ENCODE results near the gene GMPR2. TPM values are rescaled to one million over a fixed set of nuclear protein-coding genes. Genes with fewer than 3 reads are reported as not detected.

The GMPR2 gene
- total RNA-seq, 2 donors from 2014 or later, result 40.5 to 54.5 TPM

DNA sequence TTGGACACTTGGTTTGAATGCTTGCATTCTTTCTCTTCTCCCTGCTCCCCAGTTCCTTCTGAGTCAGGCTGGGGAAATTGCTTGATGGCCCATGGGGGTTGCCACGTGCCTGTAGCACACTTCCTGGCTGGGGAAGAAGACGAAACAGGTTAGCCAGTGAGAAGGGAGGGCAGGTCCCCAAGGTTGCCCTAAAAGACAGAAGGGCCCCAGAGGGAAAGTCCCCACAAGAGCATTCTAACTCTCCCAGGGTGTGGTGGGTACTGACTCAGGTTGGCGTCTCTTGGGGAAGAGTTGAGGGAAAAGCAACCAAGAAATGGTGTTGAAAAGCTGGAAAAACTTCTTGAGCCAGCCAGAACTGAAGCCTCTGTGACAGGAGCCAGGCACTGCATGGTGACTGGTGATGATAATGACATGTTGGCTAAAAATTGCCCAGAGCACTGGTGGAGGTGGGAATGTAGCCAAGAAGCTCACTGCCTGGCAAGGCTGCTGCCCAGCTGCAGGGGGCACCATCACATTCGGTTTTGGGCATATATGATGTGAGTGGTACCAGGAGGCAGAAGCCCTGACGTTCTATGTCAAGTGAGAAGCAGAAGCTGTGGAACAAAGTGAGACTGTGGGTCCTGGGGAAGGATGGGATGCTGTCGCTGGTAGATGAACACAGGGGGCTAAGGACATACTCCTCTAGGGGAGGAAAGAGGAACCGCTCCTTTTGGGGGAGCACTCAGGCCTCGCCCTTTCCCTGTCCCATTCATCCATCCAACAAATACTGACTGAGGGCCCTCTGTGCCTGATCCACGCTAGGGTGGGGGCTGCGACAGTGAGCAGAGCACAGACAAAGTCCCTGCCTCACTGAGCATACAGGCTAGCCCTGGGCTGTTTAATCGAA, 46.8 kb downstream of the GMPR2 start:
- Mint-ChIP-seq H3K27ac (peak overlapping the region in 1 of 2 donors; percentile 50), H3K27me3 (no peaks in the 10 kb centered on the region), H3K36me3 (no peaks in the 10 kb centered on the region), H3K4me3 (no peak overlapping the region), H3K9me3 (no peaks in the 10 kb centered on the region), H3K4me1 (ENCODE audit: low read depth in 2 of 2) (peaks cover 26 to 30% of the 10 kb centered on the region in 2 donors)
- peak in 1 of 2 donors; percentile 45 for ATAC-seq
- DNase-seq (ENCODE audit: low spot score), result no peak

DNA sequence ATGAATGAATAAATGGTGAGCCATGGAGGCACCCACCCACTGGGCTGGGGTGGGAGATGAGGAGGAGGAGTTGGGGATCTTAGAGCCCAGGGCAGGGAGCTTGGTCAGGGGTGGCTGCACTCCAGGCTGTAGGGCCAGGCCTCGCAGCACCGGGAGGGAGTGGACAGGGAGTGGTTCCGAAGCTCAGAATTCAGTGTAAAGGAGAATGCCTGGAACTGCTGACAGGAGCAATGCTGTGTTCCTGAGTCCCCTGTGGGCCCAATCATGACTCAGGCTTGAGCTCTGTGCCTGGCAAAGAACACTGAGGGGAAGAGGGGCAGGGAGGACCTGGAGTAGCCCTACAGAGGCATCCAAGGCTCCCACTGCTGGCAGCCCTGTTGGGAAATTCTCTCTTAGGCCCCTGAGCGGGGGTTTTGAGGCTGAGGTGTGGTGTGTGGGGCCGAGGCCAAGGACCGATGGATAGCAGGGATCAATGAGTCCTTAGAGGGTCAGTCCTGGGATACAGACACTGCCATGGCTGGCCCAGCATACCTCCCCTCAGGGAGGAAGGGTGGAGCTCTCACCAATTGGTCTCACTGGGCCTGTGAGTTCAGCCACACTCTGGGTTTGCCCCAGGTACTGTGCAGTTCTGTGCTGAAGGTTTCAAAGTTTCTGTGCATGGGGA, 48.2 kb downstream of the GMPR2 start:
- H3K4me3 Mint-ChIP-seq, result no peak overlapping the region
- DNase-seq (ENCODE audit: low spot score) (no peak), ATAC-seq (no peak)
- no peaks in the 10 kb centered on the region for H3K9me3 Mint-ChIP-seq
- H3K27ac Mint-ChIP-seq, result peak overlapping the region in 1 of 2 donors; percentile 30
- H3K27me3 Mint-ChIP-seq, result no peaks in the 10 kb centered on the region
- no peaks in the 10 kb centered on the region for H3K36me3 Mint-ChIP-seq
- H3K4me1 Mint-ChIP-seq (ENCODE audit: low read depth in 2 of 2), result peaks cover 26 to 30% of the 10 kb centered on the region in 2 donors

- no peak overlapping the region for H3K4me3 Mint-ChIP-seq
- H3K27me3 Mint-ChIP-seq, result no peaks in the 10 kb centered on the region
- H3K4me1 Mint-ChIP-seq (ENCODE audit: low read depth in 2 of 2), result peaks cover 26 to 29% of the 10 kb centered on the region in 2 donors
- ATAC-seq (no peak), DNase-seq (ENCODE audit: low spot score) (no peak)
- no peaks in the 10 kb centered on the region for H3K36me3 Mint-ChIP-seq
- no peaks in the 10 kb centered on the region for H3K9me3 Mint-ChIP-seq
- H3K27ac Mint-ChIP-seq, result no peak overlapping the region
These were observed 48.9 kb downstream of the GMPR2 start for GRCh38 chr14:24281636-24282035.

- Mint-ChIP-seq H3K9me3 (no peaks in the 10 kb centered on the region), H3K36me3 (no peaks in the 10 kb centered on the region), H3K27me3 (no peaks in the 10 kb centered on the region), H3K27ac (no peak overlapping the region), H3K4me3 (no peak overlapping the region), H3K4me1 (ENCODE audit: low read depth in 2 of 2) (peaks cover 24% of the 10 kb centered on the region in 2 donors)
- ATAC-seq (no peak), DNase-seq (ENCODE audit: low spot score) (no peak)
These were observed 50.0 kb downstream of the GMPR2 start for GRCh38 chr14:24282736-24283135.

DNA sequence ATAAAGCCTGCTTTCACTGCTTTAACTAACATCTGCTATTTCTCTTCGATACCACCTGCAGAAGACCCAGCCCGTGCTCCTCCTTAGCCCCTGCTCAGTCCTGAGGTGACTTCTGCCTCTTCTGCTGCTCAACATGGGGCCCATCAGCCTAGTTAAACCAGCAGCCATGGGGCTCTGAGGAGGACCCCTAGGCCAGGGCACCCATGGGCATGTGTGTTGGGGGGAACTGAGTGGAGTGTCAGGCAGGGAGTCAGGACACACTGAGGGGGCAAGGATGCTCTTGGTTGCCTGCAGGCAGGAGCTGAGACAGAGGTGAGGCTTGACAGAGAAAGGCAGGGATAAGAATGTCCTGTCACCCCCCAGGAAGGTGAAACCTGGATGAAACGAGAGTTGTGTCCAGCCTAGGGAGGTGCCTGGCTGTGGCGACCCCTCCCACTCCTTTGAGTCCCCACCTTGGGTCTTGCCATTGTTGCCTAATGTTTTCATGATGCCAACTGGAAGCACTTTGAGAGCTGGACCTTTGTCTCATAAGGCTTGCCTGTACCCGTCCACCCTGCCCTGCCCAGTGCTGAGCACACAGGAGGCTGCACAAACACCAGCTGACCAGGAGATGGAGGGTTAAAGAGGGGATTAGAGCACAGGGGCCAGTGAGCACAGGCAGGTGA, 51.2 kb downstream of the GMPR2 start:
- Mint-ChIP-seq H3K4me1 (ENCODE audit: low read depth in 2 of 2) (peaks cover 18 to 26% of the 10 kb centered on the region in 2 donors), H3K27ac (no peak overlapping the region), H3K27me3 (no peaks in the 10 kb centered on the region), H3K4me3 (no peak overlapping the region), H3K36me3 (no peaks in the 10 kb centered on the region), H3K9me3 (no peaks in the 10 kb centered on the region)
- no peak for DNase-seq (ENCODE audit: low spot score)
- no peak for ATAC-seq

DNA sequence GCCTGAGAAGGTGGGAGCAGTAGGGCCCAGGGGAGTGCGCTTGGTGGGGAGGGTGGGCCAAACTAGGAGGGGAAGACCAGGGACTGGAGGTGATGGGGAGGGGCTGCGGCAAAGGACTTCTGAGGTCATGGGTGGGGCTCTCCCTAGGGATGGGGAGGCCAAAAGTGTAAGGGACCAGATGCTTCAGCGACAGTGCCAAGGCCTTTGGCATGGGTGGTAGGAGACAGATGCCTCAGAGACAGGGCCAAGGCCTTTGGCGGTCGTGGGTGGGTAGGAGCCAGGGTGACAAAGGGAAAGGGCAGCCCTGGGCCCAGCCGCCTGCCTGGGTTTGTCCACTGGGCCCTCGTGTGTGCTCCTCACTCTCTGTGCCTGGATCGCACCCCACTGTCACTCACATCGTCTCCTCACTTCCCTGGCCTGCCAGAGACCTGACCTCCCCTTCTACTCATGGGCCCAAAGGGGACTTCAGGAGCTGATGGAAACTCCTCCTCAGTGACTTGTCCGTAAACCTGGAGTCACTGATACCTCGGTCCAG, 51.8 kb downstream of the GMPR2 start:
- H3K4me1 Mint-ChIP-seq (ENCODE audit: low read depth in 2 of 2), result peaks cover 15 to 25% of the 10 kb centered on the region in 2 donors
- H3K9me3 Mint-ChIP-seq, result no peaks in the 10 kb centered on the region
- ATAC-seq (peak in 1 of 2 donors; percentile 15), DNase-seq (ENCODE audit: low spot score) (no peak)
- H3K36me3 Mint-ChIP-seq, result no peaks in the 10 kb centered on the region
- no peak overlapping the region for H3K4me3 Mint-ChIP-seq
- H3K27ac Mint-ChIP-seq, result no peak overlapping the region
- no peaks in the 10 kb centered on the region for H3K27me3 Mint-ChIP-seq

DNA sequence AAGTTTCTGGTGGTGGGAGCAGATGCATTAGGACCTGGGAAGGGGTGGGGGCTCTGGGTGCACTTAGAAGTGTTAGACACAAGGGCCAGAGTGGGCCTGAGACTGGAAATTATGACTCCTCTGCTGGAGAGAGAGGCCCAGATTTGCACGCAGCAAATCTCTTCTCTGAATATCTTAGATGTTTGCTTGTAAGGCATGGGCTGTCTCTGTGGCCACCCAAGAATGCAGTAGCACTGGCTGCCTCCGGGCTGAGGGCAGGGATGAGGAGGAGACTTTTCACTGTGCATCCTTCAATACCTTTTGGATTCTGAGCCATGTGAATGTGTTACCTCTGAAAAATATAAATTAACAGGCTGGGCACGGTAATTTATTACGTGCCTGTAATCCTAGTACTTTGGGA, 52.6 kb downstream of the GMPR2 start:
- Mint-ChIP-seq H3K27ac (no peak overlapping the region), H3K9me3 (no peaks in the 10 kb centered on the region), H3K27me3 (no peaks in the 10 kb centered on the region), H3K36me3 (peaks cover 2% of the 10 kb centered on the region), H3K4me3 (no peak overlapping the region), H3K4me1 (ENCODE audit: low read depth in 2 of 2) (peaks cover 22 to 28% of the 10 kb centered on the region in 2 donors)
- ATAC-seq (no peak), DNase-seq (ENCODE audit: low spot score) (no peak)

DNA sequence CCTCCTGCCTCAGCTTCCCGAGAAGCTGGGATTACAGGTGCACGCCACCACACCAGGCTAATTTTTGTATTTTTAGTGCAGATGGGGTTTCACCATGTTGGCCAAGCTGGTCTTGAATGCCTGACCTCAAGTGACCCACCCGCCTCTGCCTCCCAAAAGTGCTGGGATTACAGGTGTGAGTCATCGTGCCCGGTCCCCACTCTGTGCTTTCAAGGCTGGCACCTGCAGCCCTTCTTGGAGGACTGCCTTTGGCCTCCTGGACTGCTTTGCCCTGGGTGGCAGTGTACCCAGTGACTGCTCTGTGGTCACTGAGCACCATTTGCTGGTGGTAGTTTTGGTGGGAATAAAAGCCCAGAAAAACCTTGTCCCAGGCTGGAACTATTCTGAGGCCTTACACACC, 54.3 kb downstream of the GMPR2 start:
- no peak overlapping the region for H3K4me3 Mint-ChIP-seq
- H3K4me1 Mint-ChIP-seq (ENCODE audit: low read depth in 2 of 2), result peaks cover 21 to 23% of the 10 kb centered on the region in 2 donors
- H3K27me3 Mint-ChIP-seq, result no peaks in the 10 kb centered on the region
- no peaks in the 10 kb centered on the region for H3K9me3 Mint-ChIP-seq
- ATAC-seq (no peak), DNase-seq (ENCODE audit: low spot score) (no peak)
- H3K27ac Mint-ChIP-seq, result no peak overlapping the region
- H3K36me3 Mint-ChIP-seq, result peaks cover 8% of the 10 kb centered on the region

Other genes starting within 250 kb of the GMPR2 start
- 10 to 100 TPM; 13.7 to 16.5 TPM for gene DHRS4L2, start 244.0 kb upstream of the GMPR2 start, total RNA-seq
- under 1 TPM; 0.10 to 0.50 TPM for gene CARMIL3, start 180.9 kb upstream of the GMPR2 start, total RNA-seq
- not detected for gene CPNE6, start 161.4 kb upstream of the GMPR2 start, total RNA-seq
- 10 to 100 TPM; 30.4 to 68.3 TPM for gene PCK2, start 138.6 kb upstream of the GMPR2 start, total RNA-seq
- gene DCAF11, start 118.2 kb upstream of the GMPR2 start, total RNA-seq, result 10 to 100 TPM; 87.4 to 96.1 TPM
- 1 to 10 TPM; 1.8 to 2.2 TPM for gene NRL, start 118.0 kb upstream of the GMPR2 start, total RNA-seq
- 1 to 10 TPM in 1 of 2 donors, under 1 TPM in 1; 0.67 to 1.8 TPM for gene FITM1, start 102.3 kb upstream of the GMPR2 start, total RNA-seq
- gene PSME1, start 96.7 kb upstream of the GMPR2 start, total RNA-seq, result 100 to 1,000 TPM; 237 to 406 TPM
- gene EMC9, start 91.3 kb upstream of the GMPR2 start, total RNA-seq, result 10 to 100 TPM; 28.7 to 37.5 TPM
- 100 to 1,000 TPM; 600 to 673 TPM for gene PSME2, start 86.3 kb upstream of the GMPR2 start, total RNA-seq
- gene RNF31, start 85.4 kb upstream of the GMPR2 start, total RNA-seq, result 100 to 1,000 TPM; 115 to 170 TPM
- gene IRF9, start 71.7 kb upstream of the GMPR2 start, total RNA-seq, result 100 to 1,000 TPM; 135 to 227 TPM
- 10 to 100 TPM; 52.1 to 85.9 TPM for gene REC8, start 60.8 kb upstream of the GMPR2 start, total RNA-seq
- 100 to 1,000 TPM in 1 of 2 donors, 10 to 100 TPM in 1; 52.8 to 145 TPM for gene IPO4, start 44.1 kb upstream of the GMPR2 start, total RNA-seq
- 10 to 100 TPM; 27.6 to 30.2 TPM for gene TM9SF1, start 37.5 kb upstream of the GMPR2 start, total RNA-seq
- under 1 TPM in 1 of 2 donors, not detected in 1; 0.95 TPM for gene TSSK4, start 27.2 kb upstream of the GMPR2 start, total RNA-seq
- 10 to 100 TPM; 66.2 to 95.0 TPM for gene CHMP4A, start 19.4 kb upstream of the GMPR2 start, total RNA-seq
- gene MDP1, start 16.9 kb upstream of the GMPR2 start, total RNA-seq, result 10 to 100 TPM in 1 of 2 donors, 1 to 10 TPM in 1; 9.1 to 11.3 TPM
- 100 to 1,000 TPM; 196 to 199 TPM for gene NEDD8, start 562 bp upstream of the GMPR2 start, total RNA-seq
- gene TINF2, start 9.7 kb downstream of the GMPR2 start, total RNA-seq, result 100 to 1,000 TPM in 1 of 2 donors, 10 to 100 TPM in 1; 77.7 to 103 TPM
- 1 to 10 TPM; 2.5 to 8.7 TPM for gene TGM1, start 30.2 kb downstream of the GMPR2 start, total RNA-seq
- 10 to 100 TPM; 37.6 to 47.5 TPM for gene RABGGTA, start 38.7 kb downstream of the GMPR2 start, total RNA-seq
- gene DHRS1, start 66.9 kb downstream of the GMPR2 start, total RNA-seq, result 10 to 100 TPM; 15.6 to 17.4 TPM
- 10 to 100 TPM; 38.5 to 59.0 TPM for gene NOP9, start 66.9 kb downstream of the GMPR2 start, total RNA-seq
- 10 to 100 TPM in 1 of 2 donors, 1 to 10 TPM in 1; 6.8 to 20.2 TPM for gene CIDEB, start 75.0 kb downstream of the GMPR2 start, total RNA-seq
- 10 to 100 TPM; 13.7 to 27.1 TPM for gene LTB4R2, start 77.2 kb downstream of the GMPR2 start, total RNA-seq
- gene LTB4R, start 78.6 kb downstream of the GMPR2 start, total RNA-seq, result 10 to 100 TPM; 13.2 to 37.3 TPM
- gene ADCY4, start 102.1 kb downstream of the GMPR2 start, total RNA-seq, result 1 to 10 TPM; 1.0 to 1.9 TPM
- 10 to 100 TPM; 12.5 to 15.5 TPM for gene RIPK3, start 107.1 kb downstream of the GMPR2 start, total RNA-seq
- not detected for gene NFATC4, start 135.3 kb downstream of the GMPR2 start, total RNA-seq
- gene NYNRIN, start 166.1 kb downstream of the GMPR2 start, total RNA-seq, result under 1 TPM in 1 of 2 donors, not detected in 1; 0.11 TPM
- gene CBLN3, start 196.7 kb downstream of the GMPR2 start, total RNA-seq, result 10 to 100 TPM in 1 of 2 donors, 1 to 10 TPM in 1; 5.3 to 10.9 TPM
- gene KHNYN, start 197.0 kb downstream of the GMPR2 start, total RNA-seq, result 10 to 100 TPM; 61.7 to 65.3 TPM
- 10 to 100 TPM; 33.2 to 50.7 TPM for gene SDR39U1, start 209.8 kb downstream of the GMPR2 start, total RNA-seq